ENCODE results near the gene CDHR2.

Gene CDHR2

GRCh38 chr5:176625512-176625911, 76.4 kb downstream of the CDHR2 start:
- DNase-seq: no peak

GRCh38 chr5:176625966-176626875, 77.1 kb downstream of the CDHR2 start:
- DNase-seq: no peak

- DNase-seq: no peak
Measured at GRCh38 chr5:176626876-176627236, 77.7 kb downstream of the CDHR2 start.

- DNase-seq: no peak
Measured at GRCh38 chr5:176627582-176627981, 78.4 kb downstream of the CDHR2 start.

- DNase-seq: no peak
Measured at GRCh38 chr5:176628406-176629228, 79.5 kb downstream of the CDHR2 start.

GRCh38 chr5:176629317-176629852, 80.2 kb downstream of the CDHR2 start:
- DNase-seq: no peak

- no peak for DNase-seq
Measured at GRCh38 chr5:176629853-176630680, 80.9 kb downstream of the CDHR2 start, which contains the start of the genes EIF4E1B and SNCB. Gene EIF4E1B (plus strand): TSS chr5:176630675. CDS start chr5:176642788, 12,113 bp downstream. Gene SNCB (minus strand): TSS chr5:176630534. CDS start chr5:176629654, 880 bp downstream.

- DNase-seq: no peak
Measured at GRCh38 chr5:176630681-176631222, 81.6 kb downstream of the CDHR2 start.

- no peak for DNase-seq
Measured at GRCh38 chr5:176631383-176632200, 82.5 kb downstream of the CDHR2 start.

- DNase-seq: no peak
Measured at GRCh38 chr5:176632745-176633144, 83.6 kb downstream of the CDHR2 start.

- no peak for DNase-seq
Measured at GRCh38 chr5:176633598-176633997, 84.5 kb downstream of the CDHR2 start.

- DNase-seq: no peak
Measured at GRCh38 chr5:176636426-176636825, 87.3 kb downstream of the CDHR2 start.

GRCh38 chr5:176637556-176637955, 88.4 kb downstream of the CDHR2 start:
- no peak for DNase-seq

- DNase-seq: no peak
Measured at GRCh38 chr5:176638437-176638836, 89.3 kb downstream of the CDHR2 start.

GRCh38 chr5:176639208-176639607, 90.1 kb downstream of the CDHR2 start:
- DNase-seq: no peak

- DNase-seq: no peak
Measured at GRCh38 chr5:176639981-176640380, 90.8 kb downstream of the CDHR2 start.

GRCh38 chr5:176640616-176641015, 91.5 kb downstream of the CDHR2 start:
- DNase-seq: no peak

- no peak for DNase-seq
Measured at GRCh38 chr5:176642675-176643490, 93.7 kb downstream of the CDHR2 start.

- no peak for DNase-seq
Measured at GRCh38 chr5:176643491-176644219, 94.5 kb downstream of the CDHR2 start.

GRCh38 chr5:176644294-176644693, 95.2 kb downstream of the CDHR2 start:
- DNase-seq: no peak

Measured in activated T-cell treated with anti-CD3 and anti-CD28 coated beads for 4 hours (primary cell).